A549 (cell line): Measurements from ENCODE around the gene CLSTN2. TPM values are rescaled to one million over a fixed set of nuclear protein-coding genes. Genes with fewer than 3 reads are reported as not detected.

ENCODE experiments used
- ATAC-seq, 2 experiments: fragments of 200-7000 bp in 1 of 2; fragments of >200 bp in 1 of 2; cut with Nextera tagmentation in 1 of 2; cut with Tn5 transposase in 1 of 2; 3 replicates each; pipeline versions ENCODE4 v1.8.0 to v1.9.1; 2018 to 2020; ENCODE audit warnings: mild to moderate bottlenecking in 1 of 2, moderate library complexity in 1 of 2
- CTCF ChIA-PET: fragments of 300-600 bp; sonication (Branson Sonifier 250); formaldehyde crosslinking; extraction: SDS; loops from one replicate; lab custom pipeline; 2021; ENCODE audit warnings: antibody characterized with exemption, inconsistent platforms; lab: Yijun Ruan, JAX
- POLR2A ChIA-PET: fragments of 350-600 bp; formaldehyde crosslinking; extraction: SDS; loops from one replicate; lab custom pipeline; 2021; ENCODE audit warnings: antibody characterized with exemption, inconsistent platforms; lab: Yijun Ruan, JAX
- DNase-seq, 2 experiments: peaks; one replicate each; pipeline versions ENCODE4 v3.0.0 to v3.0.0-alpha.2; 2011 to 2016; ENCODE audit warnings: low read depth in 1 of 2, low spot score in 1 of 2
- FAIRE-seq: peaks from 2 replicates; lab custom pipeline; 2011; peaks lifted over from hg19 to GRCh38; lab: Jason Lieb, UNC
- H3K27ac ChIP-seq, 2 experiments: fragments of >200 bp; sonication (Bioruptor Twin); formaldehyde crosslinking; 3 replicates each; pipeline ENCODE4 v1.5.1; 2016 to 2017
- H3K4me1 ChIP-seq: fragments of >200 bp; sonication (Bioruptor Twin); formaldehyde crosslinking; 3 replicates; pipeline ENCODE4 v1.6.1; 2016
- H3K4me2 ChIP-seq: fragments of >200 bp; sonication (Bioruptor Twin); formaldehyde crosslinking; 3 replicates; pipeline ENCODE4 v1.6.1; 2016
- H3K4me3 ChIP-seq: fragments of >200 bp; sonication (Bioruptor Twin); formaldehyde crosslinking; 3 replicates; pipeline ENCODE4 v1.5.1; 2016
- H3K9me3 ChIP-seq: fragments of >200 bp; sonication (Bioruptor Twin); formaldehyde crosslinking; 3 replicates; pipeline ENCODE4 v1.6.1; 2016
- CBX2 ChIP-seq: fragments of 200-600 bp; sonication (generic); IDR thresholded peaks from 2 replicates; pipeline ENCODE4 v1.6.1; 2016; ENCODE audit warnings: low read depth, mild to moderate bottlenecking, borderline replicate concordance
- CBX8 ChIP-seq: fragments of 200-600 bp; sonication (generic); IDR thresholded peaks from 2 replicates; pipeline ENCODE4 v1.6.1; 2016
- CEBPB ChIP-seq, 2 experiments: fragments of >200 bp in 1 of 2; sonication (Bioruptor Twin) in 1 of 2; formaldehyde crosslinking in 1 of 2; IDR thresholded peaks; 2 replicates each; pipeline ENCODE4 v1.6.1; 2012 to 2016
- CHD2 ChIP-seq: fragments of 150-350 bp; IDR thresholded peaks from 2 replicates; pipeline ENCODE4 v1.6.1; 2014; ENCODE audit warnings: low read length; ENCODE audit not compliant: partially characterized antibody
- GATA3 ChIP-seq: IDR thresholded peaks from 2 replicates; pipeline ENCODE4 v1.6.1; 2012; ENCODE audit warnings: borderline replicate concordance
- HEYL ChIP-seq: fragments of 250-450 bp; sonication (Bioruptor Pico); IDR thresholded peaks from 2 replicates; pipeline ENCODE4 v1.8.0; 2021; ENCODE audit warnings: mild to moderate bottlenecking, moderate library complexity
- HOXB5 ChIP-seq: fragments of 250-450 bp; sonication (Bioruptor Pico); IDR thresholded peaks from 2 replicates; pipeline ENCODE4 v1.5.0; 2020; ENCODE audit warnings: mild to moderate bottlenecking, moderate library complexity
- JUN ChIP-seq, 2 experiments: fragments of >200 bp; sonication (Bioruptor Twin); formaldehyde crosslinking; IDR thresholded peaks; 2 replicates in 1 of 2; 3 replicates in 1 of 2; pipeline ENCODE4 v1.6.1; 2016 to 2017
- KDM5A ChIP-seq: fragments of 200-600 bp; sonication (generic); IDR thresholded peaks from 2 replicates; pipeline ENCODE4 v1.6.1; 2016; ENCODE audit warnings: antibody characterized with exemption, mild to moderate bottlenecking
- MAFK ChIP-seq: fragments of 450-650 bp; IDR thresholded peaks from 2 replicates; pipeline ENCODE4 v1.6.1; 2014; ENCODE audit not compliant: partially characterized antibody
- MAX ChIP-seq: IDR thresholded peaks from 2 replicates; pipeline ENCODE4 v1.6.1; 2012
- MAZ ChIP-seq: fragments of 150-350 bp; IDR thresholded peaks from 2 replicates; pipeline ENCODE4 v1.6.1; 2014; ENCODE audit warnings: antibody characterized with exemption, low read depth, low read length, borderline replicate concordance
- NR3C1 ChIP-seq: fragments of >200 bp; sonication (Bioruptor Twin); formaldehyde crosslinking; IDR thresholded peaks from 3 replicates; pipeline ENCODE4 v1.6.1; 2017
- RAD21 ChIP-seq, 2 experiments: fragments of >200 bp in 1 of 2; sonication (Bioruptor Twin) in 1 of 2; formaldehyde crosslinking in 1 of 2; IDR thresholded peaks in 1 of 2; conservative IDR thresholded peaks in 1 of 2; 2 replicates in 1 of 2; 3 replicates in 1 of 2; pipeline ENCODE4 v1.6.1; 2012 to 2018; ENCODE audit warnings: inconsistent platforms in 1 of 2
- RCOR1 ChIP-seq: fragments of 150-350 bp; IDR thresholded peaks from 2 replicates; pipeline ENCODE4 v1.6.1; 2014; ENCODE audit warnings: antibody characterized with exemption, low read length, low read depth
- RFX5 ChIP-seq: fragments of 450-650 bp; IDR thresholded peaks from 2 replicates; pipeline ENCODE4 v1.7.1; 2014; ENCODE audit warnings: antibody characterized with exemption, mild to moderate bottlenecking, moderate library complexity
- TFCP2L1 ChIP-seq: fragments of 250-450 bp; sonication (Bioruptor Pico); IDR thresholded peaks from 2 replicates; pipeline ENCODE4 v1.5.0; 2021; ENCODE audit warnings: mild to moderate bottlenecking
- USF2 ChIP-seq: fragments of 450-650 bp; IDR thresholded peaks from 2 replicates; pipeline ENCODE4 v1.6.1; 2014; ENCODE audit warnings: antibody characterized with exemption
- ZFP36 ChIP-seq: fragments of 450-650 bp; IDR thresholded peaks from 2 replicates; pipeline ENCODE4 v1.6.1; 2014; ENCODE audit warnings: borderline replicate concordance; ENCODE audit not compliant: partially characterized antibody
- ZSCAN20 ChIP-seq: fragments of 250-450 bp; sonication (Bioruptor Pico); IDR thresholded peaks from 2 replicates; pipeline ENCODE4 v1.8.0; 2022; ENCODE audit warnings: mild to moderate bottlenecking, moderate library complexity
- WGBS: methylation state at CpG from one replicate; pipeline ENCODE4 v1.1.6; 2017; ENCODE audit errors: missing lambda C conversion rate; 5-methylcytosine and 5-hydroxymethylcytosine counted together
- polyA plus RNA-seq, 4 experiments: library from polyadenylated mRNA; depleted of rRNA in 3 of 4; stranded (reverse); fragments of >200 nt; fragmentation: RNase III in 1 of 4; extraction: RNeasy Plus Mini Kit Qiagen cat#74134 plus additional on column Dnase treatment in 1 of 4; gene quantifications; 2 replicates in 3 of 4; 3 replicates in 1 of 4; pipeline ENCODE4 v1.2.3, GENCODE V29; 2011 to 2017
- TF ChIP-seq, protein P1 (sequence below): fragments of >200 bp; sonication (Bioruptor Twin); formaldehyde crosslinking; IDR thresholded peaks from 2 replicates; pipeline ENCODE4 v1.6.1; 2016
- TF ChIP-seq, protein P2 (sequence below): fragments of >200 bp; sonication (Bioruptor Twin); formaldehyde crosslinking; IDR thresholded peaks from 3 replicates; pipeline ENCODE4 v1.5.1; 2016
- TF ChIP-seq, protein P3 (sequence below): fragments of 250-450 bp; sonication (Bioruptor Pico); IDR thresholded peaks from 2 replicates; pipeline ENCODE4 v1.5.0; 2021; ENCODE audit warnings: mild to moderate bottlenecking, moderate library complexity, borderline replicate concordance
- TF ChIP-seq, protein P4 (sequence below): IDR thresholded peaks from 2 replicates; pipeline ENCODE4 v1.6.1; 2012
- TF ChIP-seq, protein P5 (sequence below): fragments of 150-350 bp; IDR thresholded peaks from 2 replicates; pipeline ENCODE4 v1.6.1; 2014; ENCODE audit warnings: low read depth, mild to moderate bottlenecking, low read length

Gene CLSTN2
- polyA plus RNA-seq, 2 of the 4 experiments (the other 2 are of a cell fraction) = 0.03 to 0.04 TPM

GRCh38 chr3:140573011-140573410, 638.0 kb downstream of the CLSTN2 start:
- 17% methylated on average over 1 of the region's 3 CpGs for WGBS
- no peak for TF ChIP-seq MAZ
- no peak for TF ChIP-seq USF2
- TF ChIP-seq, protein P1, sequence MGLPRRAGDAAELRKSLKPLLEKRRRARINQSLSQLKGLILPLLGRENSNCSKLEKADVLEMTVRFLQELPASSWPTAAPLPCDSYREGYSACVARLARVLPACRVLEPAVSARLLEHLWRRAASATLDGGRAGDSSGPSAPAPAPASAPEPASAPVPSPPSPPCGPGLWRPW = no peak
- TF ChIP-seq, protein P2, sequence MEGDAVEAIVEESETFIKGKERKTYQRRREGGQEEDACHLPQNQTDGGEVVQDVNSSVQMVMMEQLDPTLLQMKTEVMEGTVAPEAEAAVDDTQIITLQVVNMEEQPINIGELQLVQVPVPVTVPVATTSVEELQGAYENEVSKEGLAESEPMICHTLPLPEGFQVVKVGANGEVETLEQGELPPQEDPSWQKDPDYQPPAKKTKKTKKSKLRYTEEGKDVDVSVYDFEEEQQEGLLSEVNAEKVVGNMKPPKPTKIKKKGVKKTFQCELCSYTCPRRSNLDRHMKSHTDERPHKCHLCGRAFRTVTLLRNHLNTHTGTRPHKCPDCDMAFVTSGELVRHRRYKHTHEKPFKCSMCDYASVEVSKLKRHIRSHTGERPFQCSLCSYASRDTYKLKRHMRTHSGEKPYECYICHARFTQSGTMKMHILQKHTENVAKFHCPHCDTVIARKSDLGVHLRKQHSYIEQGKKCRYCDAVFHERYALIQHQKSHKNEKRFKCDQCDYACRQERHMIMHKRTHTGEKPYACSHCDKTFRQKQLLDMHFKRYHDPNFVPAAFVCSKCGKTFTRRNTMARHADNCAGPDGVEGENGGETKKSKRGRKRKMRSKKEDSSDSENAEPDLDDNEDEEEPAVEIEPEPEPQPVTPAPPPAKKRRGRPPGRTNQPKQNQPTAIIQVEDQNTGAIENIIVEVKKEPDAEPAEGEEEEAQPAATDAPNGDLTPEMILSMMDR = no peak
- TF ChIP-seq ZSCAN20 (CRISPR knock-in tag) = no peak
- TF ChIP-seq, protein P3, sequence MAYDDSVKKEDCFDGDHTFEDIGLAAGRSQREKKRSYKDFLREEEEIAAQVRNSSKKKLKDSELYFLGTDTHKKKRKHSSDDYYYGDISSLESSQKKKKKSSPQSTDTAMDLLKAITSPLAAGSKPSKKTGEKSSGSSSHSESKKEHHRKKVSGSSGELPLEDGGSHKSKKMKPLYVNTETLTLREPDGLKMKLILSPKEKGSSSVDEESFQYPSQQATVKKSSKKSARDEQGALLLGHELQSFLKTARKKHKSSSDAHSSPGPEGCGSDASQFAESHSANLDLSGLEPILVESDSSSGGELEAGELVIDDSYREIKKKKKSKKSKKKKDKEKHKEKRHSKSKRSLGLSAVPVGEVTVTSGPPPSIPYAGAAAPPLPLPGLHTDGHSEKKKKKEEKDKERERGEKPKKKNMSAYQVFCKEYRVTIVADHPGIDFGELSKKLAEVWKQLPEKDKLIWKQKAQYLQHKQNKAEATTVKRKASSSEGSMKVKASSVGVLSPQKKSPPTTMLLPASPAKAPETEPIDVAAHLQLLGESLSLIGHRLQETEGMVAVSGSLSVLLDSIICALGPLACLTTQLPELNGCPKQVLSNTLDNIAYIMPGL (CRISPR knock-in tag) = no peak
- no peak for TF ChIP-seq JUN (IDR thresholded peaks at IDR 0.05)
- no peak for TF ChIP-seq MAX
- no peak for TF ChIP-seq RFX5
- TF ChIP-seq NR3C1 = no peak
- no peak for TF ChIP-seq RCOR1
- TF ChIP-seq TFCP2L1 (CRISPR knock-in tag) = no peak
- no peak for TF ChIP-seq KDM5A
- no peak for TF ChIP-seq RAD21 (conservative IDR thresholded peaks at IDR 0.05 in 1 of 2, IDR thresholded peaks at IDR 0.05 in 1 of 2)
- TF ChIP-seq CBX2 = no peak
- CTCF ChIA-PET = no interaction called here

GRCh38 chr3:140574375-140574774, 639.4 kb downstream of the CLSTN2 start:
- POLR2A ChIA-PET = no interaction called here
- WGBS = 17% methylated on average over 5 of the region's 5 CpGs
- Histone ChIP-seq H3K9me3 (no peaks in the 10 kb centered on the region), H3K4me1 (no peaks in the 10 kb centered on the region), H3K27ac (no peak overlapping the region), H3K4me3 (no peak overlapping the region), H3K4me2 (no peak overlapping the region)
- no peak for ATAC-seq
- CTCF ChIA-PET = no interaction called here
- no peak for FAIRE-seq
- TF ChIP-seq GATA3 (no peak), CBX8 (no peak), MAFK (no peak), CHD2 (no peak), RCOR1 (no peak), USF2 (no peak), ZSCAN20 (CRISPR knock-in tag) (no peak), CEBPB (IDR thresholded peaks at IDR 0.05) (no peak), HEYL (CRISPR knock-in tag) (no peak), HOXB5 (no peak), NR3C1 (no peak), RFX5 (no peak), ZFP36 (no peak)
- TF ChIP-seq, protein P4, sequence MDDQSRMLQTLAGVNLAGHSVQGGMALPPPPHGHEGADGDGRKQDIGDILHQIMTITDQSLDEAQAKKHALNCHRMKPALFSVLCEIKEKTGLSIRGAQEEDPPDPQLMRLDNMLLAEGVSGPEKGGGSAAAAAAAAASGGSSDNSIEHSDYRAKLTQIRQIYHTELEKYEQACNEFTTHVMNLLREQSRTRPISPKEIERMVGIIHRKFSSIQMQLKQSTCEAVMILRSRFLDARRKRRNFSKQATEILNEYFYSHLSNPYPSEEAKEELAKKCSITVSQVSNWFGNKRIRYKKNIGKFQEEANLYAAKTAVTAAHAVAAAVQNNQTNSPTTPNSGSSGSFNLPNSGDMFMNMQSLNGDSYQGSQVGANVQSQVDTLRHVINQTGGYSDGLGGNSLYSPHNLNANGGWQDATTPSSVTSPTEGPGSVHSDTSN = no peak
- TF ChIP-seq, protein P3 (CRISPR knock-in tag) = no peak
- TF ChIP-seq, protein P5, sequence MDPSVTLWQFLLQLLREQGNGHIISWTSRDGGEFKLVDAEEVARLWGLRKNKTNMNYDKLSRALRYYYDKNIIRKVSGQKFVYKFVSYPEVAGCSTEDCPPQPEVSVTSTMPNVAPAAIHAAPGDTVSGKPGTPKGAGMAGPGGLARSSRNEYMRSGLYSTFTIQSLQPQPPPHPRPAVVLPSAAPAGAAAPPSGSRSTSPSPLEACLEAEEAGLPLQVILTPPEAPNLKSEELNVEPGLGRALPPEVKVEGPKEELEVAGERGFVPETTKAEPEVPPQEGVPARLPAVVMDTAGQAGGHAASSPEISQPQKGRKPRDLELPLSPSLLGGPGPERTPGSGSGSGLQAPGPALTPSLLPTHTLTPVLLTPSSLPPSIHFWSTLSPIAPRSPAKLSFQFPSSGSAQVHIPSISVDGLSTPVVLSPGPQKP = no peak
- no peak for DNase-seq

More at GRCh38 chr3:140573011-140573410, 638.0 kb downstream of the CLSTN2 start:
- H3K4me2 ChIP-seq = no peak overlapping the region
- H3K4me3 ChIP-seq = no peak overlapping the region
- POLR2A ChIA-PET = no interaction called here
- no peaks in the 10 kb centered on the region for H3K4me1 ChIP-seq
- no peaks in the 10 kb centered on the region for H3K9me3 ChIP-seq
- H3K27ac ChIP-seq = no peak overlapping the region
- DNase-seq (no peak), FAIRE-seq (no peak), ATAC-seq (no peak)
